Measurements from ENCODE around the gene AK5.

Gene AK5

DNA sequence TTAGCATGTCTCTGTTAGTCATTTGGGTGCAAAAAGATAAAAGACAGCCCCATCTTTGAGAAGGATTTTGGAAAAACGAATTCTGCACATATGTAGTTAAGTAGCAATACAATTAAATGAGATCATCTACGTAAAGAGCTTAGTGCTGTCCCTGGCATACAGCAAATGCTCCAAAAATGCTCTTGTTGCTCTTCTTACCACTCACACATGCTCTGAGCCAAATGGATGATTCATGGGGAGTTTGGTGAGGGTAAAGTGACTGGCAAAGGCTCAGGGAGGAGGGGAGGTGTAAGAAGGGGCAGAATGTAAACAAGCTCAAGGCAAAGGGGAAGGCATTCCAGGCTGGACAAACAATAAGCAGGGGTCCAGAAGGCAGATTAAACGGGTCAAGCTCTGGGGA is 191.9 kb downstream of the AK5 start:
- TF ChIP-seq, protein P1, sequence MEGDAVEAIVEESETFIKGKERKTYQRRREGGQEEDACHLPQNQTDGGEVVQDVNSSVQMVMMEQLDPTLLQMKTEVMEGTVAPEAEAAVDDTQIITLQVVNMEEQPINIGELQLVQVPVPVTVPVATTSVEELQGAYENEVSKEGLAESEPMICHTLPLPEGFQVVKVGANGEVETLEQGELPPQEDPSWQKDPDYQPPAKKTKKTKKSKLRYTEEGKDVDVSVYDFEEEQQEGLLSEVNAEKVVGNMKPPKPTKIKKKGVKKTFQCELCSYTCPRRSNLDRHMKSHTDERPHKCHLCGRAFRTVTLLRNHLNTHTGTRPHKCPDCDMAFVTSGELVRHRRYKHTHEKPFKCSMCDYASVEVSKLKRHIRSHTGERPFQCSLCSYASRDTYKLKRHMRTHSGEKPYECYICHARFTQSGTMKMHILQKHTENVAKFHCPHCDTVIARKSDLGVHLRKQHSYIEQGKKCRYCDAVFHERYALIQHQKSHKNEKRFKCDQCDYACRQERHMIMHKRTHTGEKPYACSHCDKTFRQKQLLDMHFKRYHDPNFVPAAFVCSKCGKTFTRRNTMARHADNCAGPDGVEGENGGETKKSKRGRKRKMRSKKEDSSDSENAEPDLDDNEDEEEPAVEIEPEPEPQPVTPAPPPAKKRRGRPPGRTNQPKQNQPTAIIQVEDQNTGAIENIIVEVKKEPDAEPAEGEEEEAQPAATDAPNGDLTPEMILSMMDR (IDR thresholded peaks at IDR 0.05; ENCODE audit: borderline replicate concordance, control extremely low read depth, extremely low read depth, insufficient read depth, missing control alignments), result no peak
- in situ Hi-C loops (cut with MboI; ENCODE audit: low sequenced_read_pairs, unreplicated experiment), result no loop called here
- DNase-seq (ENCODE audit: low spot score), result no peak

DNA sequence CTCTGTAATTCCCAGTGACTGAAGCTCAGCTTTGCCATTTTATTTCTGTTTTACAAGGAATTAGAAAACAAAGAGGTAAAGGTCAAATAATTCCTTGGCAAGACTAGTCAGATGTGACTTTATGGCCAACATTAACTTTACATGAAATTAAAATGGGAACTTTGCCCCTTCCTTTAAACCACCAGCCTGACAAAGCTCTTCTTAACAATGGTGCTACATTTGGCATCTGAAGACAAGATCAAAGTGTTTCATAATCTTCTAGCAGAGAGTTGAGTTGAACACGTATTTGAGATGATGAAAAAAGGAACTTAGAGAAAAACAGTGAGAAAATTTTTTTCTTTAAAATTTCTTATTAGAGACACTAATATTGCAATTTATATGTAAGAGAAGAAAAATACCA is 193.8 kb downstream of the AK5 start:
- DNase-seq (ENCODE audit: low spot score), result no peak
- in situ Hi-C loops (cut with MboI; ENCODE audit: low sequenced_read_pairs, unreplicated experiment), result no loop called here
- TF ChIP-seq, protein P1 (IDR thresholded peaks at IDR 0.05; ENCODE audit: borderline replicate concordance, control extremely low read depth, extremely low read depth, insufficient read depth, missing control alignments), result no peak

DNA sequence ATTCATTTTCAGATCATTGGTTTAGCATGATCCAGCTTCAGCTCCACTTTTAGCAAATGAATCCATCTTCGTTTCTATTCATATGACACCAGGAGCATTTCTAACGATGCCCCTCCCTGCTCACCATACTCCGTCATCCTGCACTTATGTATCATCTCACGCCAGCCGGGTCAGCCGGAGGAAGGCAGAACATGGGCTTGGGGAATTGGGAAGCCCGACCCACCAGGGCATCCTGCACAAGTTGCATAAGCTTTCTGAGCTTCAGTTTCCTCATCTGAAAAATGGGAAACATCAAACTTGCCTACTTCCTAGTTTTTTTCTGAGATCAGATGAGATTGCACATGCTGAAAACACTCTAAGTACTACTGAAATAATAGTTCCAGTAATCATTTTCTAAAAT is 194.7 kb downstream of the AK5 start:
- DNase-seq (ENCODE audit: low spot score), result no peak
- TF ChIP-seq, protein P1 (IDR thresholded peaks at IDR 0.05; ENCODE audit: borderline replicate concordance, control extremely low read depth, extremely low read depth, insufficient read depth, missing control alignments), result no peak
- in situ Hi-C loops (cut with MboI; ENCODE audit: low sequenced_read_pairs, unreplicated experiment), result no loop called here

DNA sequence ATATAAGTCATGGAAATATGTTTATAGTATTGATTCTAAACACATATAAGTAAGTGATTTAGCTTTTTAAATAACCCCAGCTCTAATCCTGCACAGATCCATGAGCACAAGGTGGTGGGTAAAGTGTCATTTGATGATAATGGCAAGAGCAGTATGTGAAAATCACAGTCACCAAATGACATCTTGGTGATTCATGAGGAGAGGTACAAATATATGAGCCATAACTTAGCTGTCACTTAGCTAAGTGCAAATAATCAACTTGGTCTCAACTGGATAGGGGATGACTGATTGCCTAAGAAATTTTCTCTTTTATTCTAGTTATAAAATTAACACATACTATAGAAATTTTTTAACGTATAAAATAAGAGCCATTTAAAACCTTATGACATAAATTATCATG is 202.5 kb downstream of the AK5 start:
- TF ChIP-seq, protein P1 (IDR thresholded peaks at IDR 0.05; ENCODE audit: borderline replicate concordance, control extremely low read depth, extremely low read depth, insufficient read depth, missing control alignments), result no peak
- DNase-seq (ENCODE audit: low spot score), result no peak
- in situ Hi-C loops (cut with MboI; ENCODE audit: low sequenced_read_pairs, unreplicated experiment), result no loop called here

DNA sequence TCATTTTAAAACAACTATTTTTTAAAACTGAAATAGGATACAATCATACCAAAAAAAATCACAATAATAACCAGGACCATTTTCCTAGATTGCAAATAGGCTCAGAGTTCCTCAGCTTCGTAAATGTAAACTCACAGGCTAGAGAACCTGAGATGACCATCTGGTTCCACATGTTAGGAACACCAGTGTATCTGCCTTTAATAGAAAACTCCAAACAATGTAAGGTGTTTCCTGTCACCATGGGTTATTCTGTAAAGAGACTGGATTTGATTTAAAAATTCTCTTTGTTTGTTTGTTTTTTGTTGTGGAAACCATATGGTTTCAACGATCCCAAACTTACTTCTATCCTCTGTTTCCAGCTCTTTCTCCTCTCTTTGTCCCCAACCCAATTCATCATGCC is 203.1 kb downstream of the AK5 start:
- in situ Hi-C loops (cut with MboI; ENCODE audit: low sequenced_read_pairs, unreplicated experiment), result no loop called here
- no peak for DNase-seq (ENCODE audit: low spot score)
- TF ChIP-seq, protein P1 (IDR thresholded peaks at IDR 0.05; ENCODE audit: borderline replicate concordance, control extremely low read depth, extremely low read depth, insufficient read depth, missing control alignments), result no peak

DNA sequence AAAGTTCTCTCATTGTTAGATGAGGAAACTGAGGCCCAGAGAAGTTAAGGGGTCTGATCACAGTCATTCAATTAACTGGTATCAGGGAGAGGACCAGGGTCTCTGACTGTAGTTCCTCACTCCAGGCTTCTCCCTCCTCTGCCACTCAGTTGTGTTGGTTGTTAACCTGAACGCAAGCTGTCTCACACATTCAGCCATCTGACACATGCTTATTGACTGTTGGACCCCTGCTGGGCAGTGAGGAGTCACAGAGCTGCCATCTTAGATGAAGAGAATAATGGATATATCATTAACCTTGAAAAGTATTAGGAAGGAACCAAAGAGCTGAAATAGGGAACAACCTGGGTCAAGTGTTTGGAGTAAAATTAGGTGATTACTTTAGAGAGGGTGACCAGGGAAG is 205.8 kb downstream of the AK5 start:
- DNase-seq (ENCODE audit: low spot score), result no peak
- TF ChIP-seq, protein P1 (IDR thresholded peaks at IDR 0.05; ENCODE audit: borderline replicate concordance, control extremely low read depth, extremely low read depth, insufficient read depth, missing control alignments), result no peak
- in situ Hi-C loops (cut with MboI; ENCODE audit: low sequenced_read_pairs, unreplicated experiment), result no loop called here

DNA sequence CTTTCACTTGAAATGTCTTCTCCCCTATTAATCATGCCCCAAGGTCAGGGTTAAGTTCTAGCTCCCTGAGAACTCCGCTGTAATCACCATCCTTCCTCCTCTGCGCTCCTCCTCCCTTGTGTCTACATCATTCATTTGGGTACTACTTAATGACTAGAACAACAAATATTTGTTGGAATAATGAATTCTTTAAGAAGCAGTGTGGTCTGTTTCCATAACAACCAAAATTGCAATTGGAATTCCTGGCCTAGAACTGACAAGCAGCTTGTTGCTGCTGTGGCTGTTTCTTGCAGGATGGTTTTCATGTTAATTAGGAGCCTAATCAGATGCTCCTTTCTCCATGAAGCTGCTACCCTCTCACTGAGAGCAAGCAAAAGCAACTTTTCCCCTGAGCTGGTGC is 208.1 kb downstream of the AK5 start:
- TF ChIP-seq, protein P1 (IDR thresholded peaks at IDR 0.05; ENCODE audit: borderline replicate concordance, control extremely low read depth, extremely low read depth, insufficient read depth, missing control alignments), result no peak
- in situ Hi-C loops (cut with MboI; ENCODE audit: low sequenced_read_pairs, unreplicated experiment), result no loop called here
- DNase-seq (ENCODE audit: low spot score), result no peak

Data from GM13976 (cell line).